ENCODE measurements around the gene AGPAT3.

Gene AGPAT3

DNA sequence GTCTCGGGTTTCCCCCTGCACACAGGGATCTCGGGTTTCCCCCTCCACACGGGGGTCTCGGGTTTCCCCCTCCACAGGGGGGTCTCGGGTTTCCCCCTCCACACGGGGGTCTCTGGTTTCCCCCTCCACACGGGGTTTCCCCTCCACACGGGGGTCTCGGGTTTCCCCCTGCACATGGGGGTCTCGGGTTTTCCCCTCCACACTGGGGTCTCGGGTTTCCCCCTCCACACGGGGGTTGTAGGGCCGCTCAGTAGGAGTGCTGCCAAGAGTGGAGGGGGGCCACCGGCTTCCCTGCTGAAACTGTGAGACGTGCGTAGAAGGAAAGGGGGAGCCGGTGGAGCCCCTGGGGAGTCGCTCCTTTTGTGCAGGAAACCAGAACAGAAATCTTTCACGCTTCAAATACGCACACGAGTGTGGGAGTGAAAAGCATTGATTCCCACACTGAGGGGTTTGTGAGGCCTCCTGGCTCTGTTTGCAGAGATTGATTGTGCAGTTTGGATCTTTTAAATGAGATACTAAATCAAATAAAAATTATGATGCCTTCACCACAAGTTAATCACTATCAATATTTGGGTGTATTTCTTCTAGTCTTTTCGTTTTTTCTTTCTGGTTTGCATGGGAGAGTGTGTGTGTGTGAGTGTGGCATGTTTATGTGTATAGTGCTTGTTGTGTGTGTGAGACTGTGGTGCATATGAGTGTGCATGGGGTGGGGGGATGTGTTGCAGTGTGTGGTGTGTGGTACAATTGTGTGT lies 92.8 kb downstream of the AGPAT3 start:
- H3K4me1 ChIP-seq (ENCODE audit: control insufficient read depth in 2 of 2, insufficient read depth in 1 of 2, low read depth in 1 of 2, low read length in 2 of 2) = peaks cover 3 to 23% of the 10 kb centered on the region in 2 donors
- no CpG with 5 or more reads among the region's 22 CpGs for WGBS, 2 donors (ENCODE audit: extremely low coverage in 2 of 2, insufficient read length in 2 of 2, insufficient replicate concordance in 1 of 2)
- no peak overlapping the region for H3K4me2 ChIP-seq (ENCODE audit: insufficient read depth, low read length, poor library complexity, severe bottlenecking)
- H3K27ac ChIP-seq (replicated peaks; ENCODE audit: low read length) = no peak overlapping the region
- no peak overlapping the region for H2AFZ ChIP-seq (ENCODE audit: low read length)
- H2BK120ac ChIP-seq (ENCODE audit: low read depth, low read length) = no peak overlapping the region
- H2BK5ac ChIP-seq (ENCODE audit: low read length) = no peak overlapping the region
- H3K14ac ChIP-seq (ENCODE audit: low read length) = peak overlapping the region; percentile 74
- peak overlapping the region in 1 of 2 donors; percentile 69 for H3K4me3 ChIP-seq (ENCODE audit: low read length in 2 of 2)
- peak overlapping the region; percentile 86 for H3K23ac ChIP-seq (ENCODE audit: low read depth, low read length, poor library complexity)
- peak overlapping the region; percentile 50 for H2BK15ac ChIP-seq (ENCODE audit: low read length)
- peaks cover 8 to 26% of the 10 kb centered on the region in 2 donors for H3K36me3 ChIP-seq (replicated peaks in 1 of 2; ENCODE audit: control insufficient read depth in 2 of 2, insufficient read depth in 2 of 2, low read length in 2 of 2)
- peak overlapping the region; percentile 56 for H3K4ac ChIP-seq (ENCODE audit: low read length)
- no peak for DNase-seq (ENCODE audit: low spot score)
- peak overlapping the region; percentile 58 for H3K18ac ChIP-seq (ENCODE audit: low read length)
- peaks cover 2 to 10% of the 10 kb centered on the region in 2 donors for H3K9me3 ChIP-seq (replicated peaks in 1 of 2; ENCODE audit: control insufficient read depth in 2 of 2, insufficient read depth in 1 of 2, low read depth in 1 of 2, low read length in 2 of 2)
- peaks cover 0 to 7% (median 0%) of the 10 kb centered on the region in 3 experiments for H3K27me3 ChIP-seq (ENCODE audit: control insufficient read depth in 3 of 3, insufficient read depth in 3 of 3, low read depth in 1 of 3, low read length in 3 of 3)
- H3K79me1 ChIP-seq (ENCODE audit: low read depth, low read length) = peaks cover 8% of the 10 kb centered on the region
- peak overlapping the region; percentile 100 for H2BK12ac ChIP-seq (ENCODE audit: low read length)
- H4K8ac ChIP-seq (ENCODE audit: low read depth, low read length) = peak overlapping the region; percentile 54
- H2AK5ac ChIP-seq (ENCODE audit: low read depth, low read length) = peak overlapping the region; percentile 50
- peak overlapping the region; percentile 60 for H3K9ac ChIP-seq (ENCODE audit: low read depth, low read length, poor library complexity)
- H4K91ac ChIP-seq (ENCODE audit: low read depth, low read length, poor library complexity) = peak overlapping the region; percentile 28

DNA sequence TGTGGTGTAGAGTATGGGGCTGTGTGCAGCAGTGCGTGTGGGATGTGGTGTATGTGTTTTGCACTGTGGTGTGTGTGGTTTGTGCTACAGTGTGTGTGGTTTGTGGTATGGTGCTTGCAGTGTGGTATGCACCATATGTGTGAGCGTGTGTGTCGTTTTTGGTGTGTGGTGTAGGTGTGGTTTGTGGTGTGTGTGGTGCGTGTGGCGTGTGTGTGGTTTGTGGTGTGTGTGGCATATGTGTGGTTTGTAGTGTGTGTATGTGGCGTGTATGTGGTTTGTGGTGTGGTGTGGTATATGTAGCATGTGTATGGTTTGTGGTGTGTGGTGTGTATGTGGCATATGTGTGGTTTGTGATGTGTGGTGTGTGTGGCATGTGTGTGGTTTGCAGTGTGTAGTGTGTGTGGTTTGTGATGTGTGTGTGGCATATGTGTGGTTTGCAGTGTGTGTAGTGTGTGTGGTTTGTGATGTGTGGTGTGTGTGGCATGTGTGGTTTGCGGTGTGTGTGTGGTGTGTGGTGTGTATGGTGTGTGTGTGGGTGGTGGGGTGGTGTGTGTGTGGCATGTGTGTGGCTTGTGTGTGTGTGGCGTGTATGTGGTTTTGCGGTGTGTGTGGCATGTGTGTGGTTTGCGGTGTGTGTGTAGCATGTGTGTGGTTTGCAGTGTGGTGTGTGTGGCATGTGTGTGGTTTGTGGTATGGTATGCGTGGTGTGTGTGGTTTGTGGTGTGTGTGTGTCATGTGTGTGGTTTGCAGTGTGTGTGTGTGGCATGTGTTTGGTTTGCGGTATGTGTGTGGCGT lies 93.5 kb downstream of the AGPAT3 start:
- peak overlapping the region; percentile 3 for H3K27ac ChIP-seq (replicated peaks; ENCODE audit: low read length)
- H2BK15ac ChIP-seq (ENCODE audit: low read length) = peak overlapping the region; percentile 77
- H3K4me2 ChIP-seq (ENCODE audit: insufficient read depth, low read length, poor library complexity, severe bottlenecking) = no peak overlapping the region
- peaks cover 2 to 10% of the 10 kb centered on the region in 2 donors for H3K9me3 ChIP-seq (replicated peaks in 1 of 2; ENCODE audit: control insufficient read depth in 2 of 2, insufficient read depth in 1 of 2, low read depth in 1 of 2, low read length in 2 of 2)
- peak overlapping the region; percentile 4 for H2BK5ac ChIP-seq (ENCODE audit: low read length)
- peaks cover 8 to 32% of the 10 kb centered on the region in 2 donors for H3K36me3 ChIP-seq (replicated peaks in 1 of 2; ENCODE audit: control insufficient read depth in 2 of 2, insufficient read depth in 2 of 2, low read length in 2 of 2)
- H3K4me3 ChIP-seq (ENCODE audit: low read length in 2 of 2) = peak overlapping the region in 1 of 2 donors; percentile 69
- H3K9ac ChIP-seq (ENCODE audit: low read depth, low read length, poor library complexity) = peak overlapping the region; percentile 60
- H3K79me1 ChIP-seq (ENCODE audit: low read depth, low read length) = peaks cover 8% of the 10 kb centered on the region
- peak overlapping the region; percentile 70 for H2AK5ac ChIP-seq (ENCODE audit: low read depth, low read length)
- DNase-seq (ENCODE audit: low spot score) = no peak
- peak overlapping the region; percentile 91 for H3K18ac ChIP-seq (ENCODE audit: low read length)
- H3K4ac ChIP-seq (ENCODE audit: low read length) = peak overlapping the region; percentile 56
- peak overlapping the region; percentile 28 for H4K91ac ChIP-seq (ENCODE audit: low read depth, low read length, poor library complexity)
- peak overlapping the region; percentile 3 for H3K14ac ChIP-seq (ENCODE audit: low read length)
- H4K8ac ChIP-seq (ENCODE audit: low read depth, low read length) = peak overlapping the region; percentile 92
- peaks cover 3 to 23% of the 10 kb centered on the region in 2 donors for H3K4me1 ChIP-seq (ENCODE audit: control insufficient read depth in 2 of 2, insufficient read depth in 1 of 2, low read depth in 1 of 2, low read length in 2 of 2)
- peak overlapping the region; percentile 14 for H2BK120ac ChIP-seq (ENCODE audit: low read depth, low read length)
- 100% methylated on average over 13 of the region's 13 CpGs; no CpG with 5 or more reads in 1 of the 2 donors for WGBS, 2 donors (ENCODE audit: extremely low coverage in 2 of 2, insufficient read length in 2 of 2, insufficient replicate concordance in 1 of 2)
- peaks cover 0 to 7% (median 0%) of the 10 kb centered on the region in 3 experiments for H3K27me3 ChIP-seq (ENCODE audit: control insufficient read depth in 3 of 3, insufficient read depth in 3 of 3, low read depth in 1 of 3, low read length in 3 of 3)
- peak overlapping the region; percentile 86 for H3K23ac ChIP-seq (ENCODE audit: low read depth, low read length, poor library complexity)
- H2AFZ ChIP-seq (ENCODE audit: low read length) = no peak overlapping the region
- H2BK12ac ChIP-seq (ENCODE audit: low read length) = peak overlapping the region; percentile 100

DNA sequence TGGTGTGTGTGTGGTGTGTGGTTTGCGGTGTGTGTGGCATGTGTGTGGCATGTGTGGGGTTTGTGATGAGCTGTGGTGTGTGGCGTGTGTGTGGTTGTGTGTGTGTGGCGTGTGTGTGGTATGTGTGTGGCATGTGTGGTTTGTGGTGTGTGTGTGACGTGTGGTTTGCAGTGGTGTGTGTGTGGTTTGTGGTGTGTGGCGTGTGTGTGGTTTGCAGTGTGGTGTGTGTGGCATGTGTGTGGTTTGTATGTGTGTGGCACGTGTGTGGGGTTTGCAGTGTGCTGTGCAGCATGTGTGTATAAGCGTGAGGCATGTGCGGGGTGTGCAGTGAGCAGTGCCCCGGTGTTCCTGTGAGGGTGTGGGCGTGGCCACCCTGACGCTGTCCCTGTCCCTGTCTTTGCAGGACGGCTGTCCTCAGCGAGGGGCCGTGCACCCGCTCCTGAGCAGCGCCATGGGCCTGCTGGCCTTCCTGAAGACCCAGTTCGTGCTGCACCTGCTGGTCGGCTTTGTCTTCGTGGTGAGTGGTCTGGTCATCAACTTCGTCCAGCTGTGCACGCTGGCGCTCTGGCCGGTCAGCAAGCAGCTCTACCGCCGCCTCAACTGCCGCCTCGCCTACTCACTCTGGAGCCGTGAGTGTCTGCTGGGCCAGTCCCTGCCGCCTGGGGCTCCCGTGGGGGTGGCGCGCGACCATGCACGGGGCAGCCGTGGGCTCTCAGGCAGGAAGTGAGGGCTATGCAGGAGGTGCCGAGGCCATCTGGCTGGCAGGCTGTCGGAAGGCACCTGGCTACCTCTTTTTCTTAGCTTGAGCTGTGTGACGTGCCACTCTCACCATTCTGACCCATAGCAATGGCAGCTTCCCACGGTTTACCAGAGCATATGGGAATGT lies 94.5 kb downstream of the AGPAT3 start:
- peak overlapping the region; percentile 46 for H3K4ac ChIP-seq (ENCODE audit: low read length)
- H2BK12ac ChIP-seq (ENCODE audit: low read length) = peak overlapping the region; percentile 100
- peaks cover 8 to 34% of the 10 kb centered on the region in 2 donors for H3K36me3 ChIP-seq (replicated peaks in 1 of 2; ENCODE audit: control insufficient read depth in 2 of 2, insufficient read depth in 2 of 2, low read length in 2 of 2)
- H3K4me2 ChIP-seq (ENCODE audit: insufficient read depth, low read length, poor library complexity, severe bottlenecking) = no peak overlapping the region
- H2AFZ ChIP-seq (ENCODE audit: low read length) = no peak overlapping the region
- peak overlapping the region; percentile 86 for H3K23ac ChIP-seq (ENCODE audit: low read depth, low read length, poor library complexity)
- peak overlapping the region; percentile 91 for H2AK5ac ChIP-seq (ENCODE audit: low read depth, low read length)
- peak overlapping the region; percentile 60 for H3K9ac ChIP-seq (ENCODE audit: low read depth, low read length, poor library complexity)
- no peak for DNase-seq (ENCODE audit: low spot score)
- H2BK15ac ChIP-seq (ENCODE audit: low read length) = peak overlapping the region; percentile 77
- peak overlapping the region; percentile 28 for H4K91ac ChIP-seq (ENCODE audit: low read depth, low read length, poor library complexity)
- H3K18ac ChIP-seq (ENCODE audit: low read length) = peak overlapping the region; percentile 91
- H3K9me3 ChIP-seq (replicated peaks in 1 of 2; ENCODE audit: control insufficient read depth in 2 of 2, insufficient read depth in 1 of 2, low read depth in 1 of 2, low read length in 2 of 2) = peaks cover 2 to 10% of the 10 kb centered on the region in 2 donors
- H3K27me3 ChIP-seq (ENCODE audit: control insufficient read depth in 3 of 3, insufficient read depth in 3 of 3, low read depth in 1 of 3, low read length in 3 of 3) = peaks cover 0 to 7% (median 0%) of the 10 kb centered on the region in 3 experiments
- no peak overlapping the region for H3K27ac ChIP-seq (replicated peaks; ENCODE audit: low read length)
- H2BK120ac ChIP-seq (ENCODE audit: low read depth, low read length) = peak overlapping the region; percentile 34
- H3K14ac ChIP-seq (ENCODE audit: low read length) = peak overlapping the region; percentile 87
- H3K4me1 ChIP-seq (ENCODE audit: control insufficient read depth in 2 of 2, insufficient read depth in 1 of 2, low read depth in 1 of 2, low read length in 2 of 2) = peaks cover 3 to 23% of the 10 kb centered on the region in 2 donors
- peaks cover 8% of the 10 kb centered on the region for H3K79me1 ChIP-seq (ENCODE audit: low read depth, low read length)
- WGBS, 2 donors (ENCODE audit: extremely low coverage in 2 of 2, insufficient read length in 2 of 2, insufficient replicate concordance in 1 of 2) = 100% methylated on average over 5 of the region's 39 CpGs; no CpG with 5 or more reads in 1 of the 2 donors
- peak overlapping the region; percentile 96 for H4K8ac ChIP-seq (ENCODE audit: low read depth, low read length)
- peak overlapping the region in 1 of 2 donors; percentile 69 for H3K4me3 ChIP-seq (ENCODE audit: low read length in 2 of 2)
- no peak overlapping the region for H2BK5ac ChIP-seq (ENCODE audit: low read length)

Measured in neuronal stem cell (in vitro differentiated cells).